SK-N-MC (cell line): ENCODE results near the gene AP3B2.

Source experiments
- DNase-seq: peaks from one replicate; pipeline ENCODE4 v3.0.0-alpha.2; 2011; ENCODE audit warnings: low read depth, low spot score
- H3K27ac ChIP-seq: fragments of 200-600 bp; sonication (generic); 2 replicates; pipeline ENCODE4 v1.5.1; 2016; ENCODE audit warnings: mixed run types
- H3K36me3 ChIP-seq: fragments of 200-600 bp; sonication (generic); 2 replicates; pipeline ENCODE4 v1.6.1; 2017; ENCODE audit warnings: antibody characterized with exemption, low read length, mixed read lengths; ENCODE audit not compliant: insufficient read depth
- H3K4me3 ChIP-seq: fragments of 200-600 bp; sonication (generic); 2 replicates; pipeline ENCODE4 v1.5.1; 2016
- H3K9ac ChIP-seq: fragments of 200-600 bp; sonication (generic); 2 replicates; pipeline ENCODE4 v1.8.0; 2017; ENCODE audit warnings: mixed run types, mixed read lengths; ENCODE audit not compliant: insufficient read length
- H3K9me3 ChIP-seq: fragments of 200-600 bp; sonication (generic); 2 replicates; pipeline ENCODE4 v1.6.1; 2017; ENCODE audit warnings: low read depth, mild to moderate bottlenecking, antibody characterized with exemption, low read length, moderate library complexity, mixed read lengths
- EZH2 ChIP-seq: fragments of 200-600 bp; sonication (generic); IDR thresholded peaks from one replicate; pipeline ENCODE4 v1.6.1; 2017; ENCODE audit warnings: antibody characterized with exemption
- FOXP2 ChIP-seq: optimal IDR thresholded peaks from 2 replicates; pipeline ENCODE3; 2011; ENCODE audit warnings: mild to moderate bottlenecking, moderate library complexity; ENCODE audit not compliant: insufficient read depth; ENCODE audit errors: extremely low read length, control extremely low read depth
- POLR2AphosphoS5 ChIP-seq: IDR thresholded peaks from 2 replicates; pipeline ENCODE4 v1.6.1; 2012; ENCODE audit warnings: mild to moderate bottlenecking, low read depth, low read length, borderline replicate concordance

Gene AP3B2

DNA sequence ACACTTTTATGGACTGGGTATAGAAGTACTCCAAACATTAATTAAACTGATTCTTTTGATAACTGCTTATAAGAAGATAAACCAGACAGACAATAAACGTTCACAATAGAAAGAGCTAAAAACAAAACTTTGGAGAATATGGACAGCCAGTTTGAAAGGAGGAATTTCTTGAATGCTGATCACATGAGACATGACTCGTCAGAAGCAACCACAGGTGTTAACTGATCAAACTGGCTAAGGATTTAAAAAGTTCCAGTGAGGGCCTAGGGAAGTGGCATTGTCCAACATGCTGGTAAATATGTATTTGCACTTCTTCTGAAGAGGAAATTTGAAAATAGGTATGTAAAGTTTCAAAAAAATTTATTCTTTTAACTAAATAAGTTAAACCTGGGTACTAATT, 29.4 kb upstream of the AP3B2 start:
- Histone ChIP-seq H3K27ac (no peak overlapping the region), H3K4me3 (no peak overlapping the region), H3K9ac (no peak overlapping the region), H3K36me3 (no peaks in the 10 kb centered on the region), H3K9me3 (no peaks in the 10 kb centered on the region)
- DNase-seq: no peak
- no peak for TF ChIP-seq EZH2

DNA sequence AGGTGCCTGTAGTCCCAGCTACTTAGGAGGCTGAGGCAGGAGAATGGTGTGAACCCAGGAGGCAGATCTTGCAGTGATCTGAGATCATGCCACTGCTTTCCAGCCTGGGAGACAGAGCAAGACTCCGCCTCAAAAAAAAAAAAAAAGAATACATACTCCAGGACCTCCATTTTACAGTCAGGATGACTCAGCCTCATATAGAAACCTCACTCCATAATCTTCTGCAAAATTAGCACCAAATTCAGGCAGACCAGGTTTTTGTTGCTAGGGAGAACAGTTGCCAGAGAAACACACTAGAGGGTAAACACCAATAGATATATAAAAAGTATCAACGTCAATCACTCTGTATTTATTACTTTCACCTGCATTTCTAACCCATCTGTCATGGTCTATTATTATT, 28.3 kb upstream of the AP3B2 start:
- no peaks in the 10 kb centered on the region for H3K36me3 ChIP-seq
- TF ChIP-seq POLR2AphosphoS5 (no peak), FOXP2 (no peak), EZH2 (no peak)
- no peaks in the 10 kb centered on the region for H3K9me3 ChIP-seq
- no peak overlapping the region for H3K27ac ChIP-seq
- H3K4me3 ChIP-seq: no peak overlapping the region
- H3K9ac ChIP-seq: no peak overlapping the region
- DNase-seq: no peak

DNA sequence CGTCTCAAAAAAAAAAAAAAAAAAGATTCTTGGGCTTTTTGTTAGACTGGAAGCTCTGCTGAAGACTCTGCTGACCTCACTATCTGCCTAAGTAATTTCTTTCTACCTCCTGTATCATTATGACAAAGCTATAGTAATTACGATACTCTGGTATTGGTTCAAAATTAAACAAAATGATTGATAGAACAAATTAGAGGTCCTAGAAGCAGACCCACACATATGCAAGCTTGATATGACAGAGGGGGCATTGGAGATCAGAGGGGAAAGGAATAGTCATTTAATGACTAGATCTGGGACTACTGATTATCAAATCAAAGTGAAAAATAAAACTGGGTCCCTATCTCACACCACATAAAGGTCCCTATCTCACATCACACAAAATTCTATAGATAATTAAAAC, 21.9 kb upstream of the AP3B2 start:
- DNase-seq: no peak
- Histone ChIP-seq H3K4me3 (no peak overlapping the region), H3K27ac (no peak overlapping the region), H3K9me3 (no peaks in the 10 kb centered on the region), H3K9ac (no peak overlapping the region), H3K36me3 (no peaks in the 10 kb centered on the region)
- TF ChIP-seq POLR2AphosphoS5 (no peak), EZH2 (no peak)

DNA sequence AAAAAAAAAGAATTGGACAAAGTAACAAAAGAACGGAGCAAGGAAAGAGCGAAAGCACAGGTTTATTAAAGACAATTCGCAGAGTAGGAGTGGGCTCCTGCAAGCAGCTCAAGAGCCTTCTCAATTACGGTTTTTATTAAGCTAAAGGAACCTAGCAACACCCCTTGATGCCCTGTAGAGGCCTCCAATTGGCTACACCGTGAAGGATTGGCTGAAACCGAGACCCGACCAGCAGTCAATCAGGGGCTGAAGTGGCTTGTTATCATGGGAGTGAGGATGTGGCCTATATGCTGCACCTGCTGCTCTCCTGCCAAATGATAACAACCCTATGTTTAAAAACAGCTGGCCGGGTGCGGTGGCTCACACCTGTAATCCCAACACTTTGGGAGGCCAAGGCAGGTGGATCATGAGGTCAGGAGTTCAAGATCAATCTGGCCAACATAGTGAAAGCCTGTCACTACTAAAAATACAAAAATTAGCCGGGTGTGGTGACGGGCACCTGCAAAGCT, 20.4 kb upstream of the AP3B2 start:
- no peak overlapping the region for H3K27ac ChIP-seq
- DNase-seq: no peak
- H3K9ac ChIP-seq: no peak overlapping the region
- H3K4me3 ChIP-seq: no peak overlapping the region
- H3K36me3 ChIP-seq: no peaks in the 10 kb centered on the region
- no peaks in the 10 kb centered on the region for H3K9me3 ChIP-seq
- TF ChIP-seq EZH2: no peak
- TF ChIP-seq POLR2AphosphoS5: no peak
- TF ChIP-seq FOXP2: no peak

DNA sequence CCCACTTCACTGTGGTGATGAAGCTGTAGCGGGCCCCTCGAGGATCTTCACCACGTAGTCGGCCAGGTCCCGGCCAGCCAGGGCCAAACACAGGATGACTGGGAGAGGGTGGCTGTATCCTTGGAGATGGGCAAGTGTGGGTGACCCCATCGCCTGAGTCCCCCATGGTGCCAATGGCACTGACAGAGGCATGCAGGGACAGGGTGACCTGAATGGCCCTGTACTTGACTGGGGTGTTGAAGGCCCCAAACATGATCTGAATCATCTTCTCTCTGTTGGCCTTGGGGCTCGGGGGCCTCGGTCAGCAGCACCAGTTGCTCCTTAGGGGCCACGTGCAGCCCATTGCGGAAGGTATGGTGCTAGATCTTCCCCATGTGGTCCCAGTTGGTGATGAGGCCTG, 17.1 kb upstream of the AP3B2 start:
- no peak overlapping the region for H3K4me3 ChIP-seq
- no peaks in the 10 kb centered on the region for H3K9me3 ChIP-seq
- H3K36me3 ChIP-seq: no peaks in the 10 kb centered on the region
- H3K27ac ChIP-seq: no peak overlapping the region
- DNase-seq: no peak
- no peak overlapping the region for H3K9ac ChIP-seq
- TF ChIP-seq POLR2AphosphoS5 (no peak), FOXP2 (no peak), EZH2 (no peak)

DNA sequence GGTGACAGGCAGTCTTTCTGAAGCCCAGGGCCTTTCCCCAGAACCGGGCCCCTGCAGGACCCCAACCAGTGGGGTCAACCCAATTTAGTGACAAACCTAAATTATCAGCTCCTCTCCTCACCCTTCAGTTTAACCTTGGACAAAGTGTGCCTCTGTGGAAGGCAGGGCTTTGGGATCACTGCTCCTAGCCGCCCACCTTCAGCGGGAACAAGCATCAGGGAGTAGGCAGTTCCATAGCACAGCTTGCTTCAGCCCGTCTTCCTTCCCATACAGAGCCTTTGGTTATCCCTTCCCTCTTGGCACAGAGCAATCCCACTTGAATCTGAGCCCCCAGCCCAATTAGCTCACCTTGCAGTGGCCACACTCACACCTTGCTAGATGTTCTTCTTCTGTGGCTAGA, 5.3 kb upstream of the AP3B2 start:
- H3K9ac ChIP-seq: no peak overlapping the region
- DNase-seq: no peak
- no peak for TF ChIP-seq FOXP2
- TF ChIP-seq EZH2: no peak
- H3K36me3 ChIP-seq: no peaks in the 10 kb centered on the region
- no peak overlapping the region for H3K4me3 ChIP-seq
- no peaks in the 10 kb centered on the region for H3K9me3 ChIP-seq
- H3K27ac ChIP-seq: no peak overlapping the region

DNA sequence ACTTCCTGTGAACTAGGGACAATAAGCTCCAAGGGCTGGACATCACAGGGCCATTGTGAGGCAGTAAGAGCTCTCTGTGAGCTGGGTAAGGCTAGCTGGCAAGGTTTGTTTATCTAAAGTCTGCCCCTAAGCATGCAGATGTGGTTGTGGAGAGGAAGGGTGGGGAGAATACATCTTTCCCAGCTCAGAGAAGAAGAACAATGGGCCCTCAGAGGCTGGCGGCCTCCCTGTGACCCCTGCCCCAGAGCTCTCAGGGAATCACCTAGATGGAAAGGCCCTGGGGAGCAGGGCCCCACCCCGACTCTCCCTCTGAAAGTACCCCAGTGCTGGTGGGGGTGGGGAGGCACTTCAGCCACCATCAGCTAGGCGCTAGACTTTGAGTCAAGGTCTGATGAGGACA, 4.3 kb upstream of the AP3B2 start:
- H3K27ac ChIP-seq: no peak overlapping the region
- no peak for DNase-seq
- TF ChIP-seq POLR2AphosphoS5 (no peak), EZH2 (no peak), FOXP2 (no peak)
- no peaks in the 10 kb centered on the region for H3K9me3 ChIP-seq
- no peak overlapping the region for H3K9ac ChIP-seq
- no peaks in the 10 kb centered on the region for H3K36me3 ChIP-seq
- H3K4me3 ChIP-seq: no peak overlapping the region

DNA sequence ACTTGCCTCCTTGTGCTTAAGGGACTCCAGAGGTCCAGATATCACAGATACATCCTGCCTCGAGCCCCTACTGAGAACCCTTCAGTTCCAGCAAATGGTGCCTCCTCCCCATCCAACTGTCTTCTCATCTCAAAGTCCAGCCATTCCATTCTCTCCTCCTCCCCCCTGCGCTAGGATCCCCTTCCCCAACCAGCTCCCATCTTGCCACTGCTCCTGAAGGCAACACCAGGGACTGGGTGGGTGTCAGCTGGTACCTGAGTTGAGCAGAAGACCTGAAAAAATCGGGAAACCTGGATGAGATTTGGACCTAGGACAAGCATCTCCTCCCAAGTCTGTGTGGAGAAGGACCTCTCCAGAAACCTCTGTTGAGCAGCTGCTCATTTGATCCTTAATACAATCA, 2.4 kb upstream of the AP3B2 start:
- Histone ChIP-seq H3K27ac (no peak overlapping the region), H3K9ac (no peak overlapping the region), H3K9me3 (no peaks in the 10 kb centered on the region), H3K4me3 (no peak overlapping the region), H3K36me3 (no peaks in the 10 kb centered on the region)
- no peak for TF ChIP-seq FOXP2
- TF ChIP-seq EZH2: no peak
- no peak for TF ChIP-seq POLR2AphosphoS5
- DNase-seq: no peak

DNA sequence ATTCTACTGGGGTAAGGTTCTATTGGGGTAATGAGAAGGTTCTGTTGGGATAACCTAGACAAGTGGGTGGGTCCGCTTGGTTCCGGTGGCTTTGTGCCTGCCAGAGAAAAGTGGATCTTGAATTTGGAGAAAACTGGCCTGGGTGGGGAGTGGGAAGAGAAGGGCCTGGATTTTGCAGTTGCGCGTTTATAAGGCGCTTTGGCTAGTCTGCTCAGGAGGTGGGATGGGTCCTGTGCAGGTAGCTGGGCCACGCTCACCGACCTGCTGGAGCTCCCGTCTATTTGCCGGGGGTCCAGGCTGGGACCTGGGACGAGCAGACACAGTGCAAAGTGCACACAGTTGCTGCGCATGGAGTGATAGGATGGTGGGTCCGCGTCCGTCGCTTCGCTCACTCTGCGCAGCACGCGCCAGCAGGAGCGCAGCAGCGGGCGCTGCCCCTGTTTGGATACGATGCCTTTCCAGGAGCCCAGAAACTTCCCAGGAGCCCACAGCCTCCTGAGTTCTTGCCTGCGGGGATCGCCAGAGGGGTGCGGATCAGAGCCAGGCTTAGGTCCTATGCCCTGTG, 1.3 kb upstream of the AP3B2 start:
- no peaks in the 10 kb centered on the region for H3K9me3 ChIP-seq
- H3K9ac ChIP-seq: no peak overlapping the region
- no peaks in the 10 kb centered on the region for H3K36me3 ChIP-seq
- DNase-seq: no peak
- no peak for TF ChIP-seq POLR2AphosphoS5
- no peak for TF ChIP-seq EZH2
- no peak for TF ChIP-seq FOXP2
- H3K4me3 ChIP-seq: no peak overlapping the region
- H3K27ac ChIP-seq: no peak overlapping the region
